ENCODE results near the gene CORO1C. TPM values are rescaled to one million over a fixed set of nuclear protein-coding genes. Genes with fewer than 3 reads are reported as not detected.

CORO1C gene
- total RNA-seq, 4 donors from 2014 or later = 277 to 473 (median 342) TPM

DNA sequence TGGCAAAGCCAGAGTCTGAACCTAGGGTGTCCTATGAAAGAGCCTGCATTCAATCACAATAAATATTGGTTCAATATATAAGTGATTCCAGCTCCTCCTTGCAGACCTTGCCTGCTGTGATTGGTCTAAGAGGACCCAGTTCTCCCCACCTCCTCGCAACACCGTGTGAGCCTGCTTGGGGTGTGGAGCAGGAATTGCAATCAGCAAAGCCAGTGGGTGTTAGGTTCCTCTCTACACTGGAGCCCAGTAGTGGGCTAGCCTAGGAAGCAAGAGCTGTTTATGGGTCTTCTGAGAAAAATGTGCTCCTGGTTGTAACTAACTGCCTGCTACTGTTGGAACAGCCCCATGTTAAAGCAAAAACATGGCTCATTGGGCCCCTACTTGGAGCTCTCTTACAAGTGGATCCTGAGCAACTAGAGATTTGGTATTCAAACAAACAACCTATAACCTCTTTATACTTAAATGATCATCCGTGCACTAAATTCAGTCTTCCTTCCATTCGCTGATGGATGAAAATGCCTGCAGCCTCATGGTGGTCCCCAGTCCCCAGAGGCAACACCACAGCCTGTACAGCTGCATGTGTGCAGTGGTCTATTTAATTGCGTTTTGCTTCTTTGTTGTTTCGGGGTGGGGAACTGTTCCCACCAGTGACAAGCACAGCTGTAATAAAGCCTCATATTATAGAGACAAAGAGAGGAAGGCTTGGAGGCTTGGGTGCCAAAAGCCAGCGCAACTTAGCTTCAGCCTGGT, 93.9 kb downstream of the CORO1C start:
- Histone ChIP-seq H3K36me3 (no peaks in the 10 kb centered on the region), H3K27me3 (peaks cover 21% of the 10 kb centered on the region), H3K4me3 (no peak overlapping the region), H3K9me3 (no peaks in the 10 kb centered on the region), H3K4me1 (peaks cover 0 to 61% (median 15%) of the 10 kb centered on the region in 3 donors), H3K27ac (peak overlapping the region in 3 of 4 donors; percentile 53 to 76 (median 67))
- WGBS, 2 donors (ENCODE audit: low coverage in 1 of 2) = 60 to 65% methylated on average over 2 to 5 of the region's 7 CpGs
- TF ChIP-seq, protein P1, sequence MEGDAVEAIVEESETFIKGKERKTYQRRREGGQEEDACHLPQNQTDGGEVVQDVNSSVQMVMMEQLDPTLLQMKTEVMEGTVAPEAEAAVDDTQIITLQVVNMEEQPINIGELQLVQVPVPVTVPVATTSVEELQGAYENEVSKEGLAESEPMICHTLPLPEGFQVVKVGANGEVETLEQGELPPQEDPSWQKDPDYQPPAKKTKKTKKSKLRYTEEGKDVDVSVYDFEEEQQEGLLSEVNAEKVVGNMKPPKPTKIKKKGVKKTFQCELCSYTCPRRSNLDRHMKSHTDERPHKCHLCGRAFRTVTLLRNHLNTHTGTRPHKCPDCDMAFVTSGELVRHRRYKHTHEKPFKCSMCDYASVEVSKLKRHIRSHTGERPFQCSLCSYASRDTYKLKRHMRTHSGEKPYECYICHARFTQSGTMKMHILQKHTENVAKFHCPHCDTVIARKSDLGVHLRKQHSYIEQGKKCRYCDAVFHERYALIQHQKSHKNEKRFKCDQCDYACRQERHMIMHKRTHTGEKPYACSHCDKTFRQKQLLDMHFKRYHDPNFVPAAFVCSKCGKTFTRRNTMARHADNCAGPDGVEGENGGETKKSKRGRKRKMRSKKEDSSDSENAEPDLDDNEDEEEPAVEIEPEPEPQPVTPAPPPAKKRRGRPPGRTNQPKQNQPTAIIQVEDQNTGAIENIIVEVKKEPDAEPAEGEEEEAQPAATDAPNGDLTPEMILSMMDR (IDR thresholded peaks at IDR 0.05) = no peak
- no peak for TF ChIP-seq EP300 (IDR thresholded peaks at IDR 0.05)
- no peak for TF ChIP-seq POLR2A (IDR thresholded peaks at IDR 0.05)
- no peak for TF ChIP-seq POLR2AphosphoS5 (IDR thresholded peaks at IDR 0.05)
- ATAC-seq = no peak

DNA sequence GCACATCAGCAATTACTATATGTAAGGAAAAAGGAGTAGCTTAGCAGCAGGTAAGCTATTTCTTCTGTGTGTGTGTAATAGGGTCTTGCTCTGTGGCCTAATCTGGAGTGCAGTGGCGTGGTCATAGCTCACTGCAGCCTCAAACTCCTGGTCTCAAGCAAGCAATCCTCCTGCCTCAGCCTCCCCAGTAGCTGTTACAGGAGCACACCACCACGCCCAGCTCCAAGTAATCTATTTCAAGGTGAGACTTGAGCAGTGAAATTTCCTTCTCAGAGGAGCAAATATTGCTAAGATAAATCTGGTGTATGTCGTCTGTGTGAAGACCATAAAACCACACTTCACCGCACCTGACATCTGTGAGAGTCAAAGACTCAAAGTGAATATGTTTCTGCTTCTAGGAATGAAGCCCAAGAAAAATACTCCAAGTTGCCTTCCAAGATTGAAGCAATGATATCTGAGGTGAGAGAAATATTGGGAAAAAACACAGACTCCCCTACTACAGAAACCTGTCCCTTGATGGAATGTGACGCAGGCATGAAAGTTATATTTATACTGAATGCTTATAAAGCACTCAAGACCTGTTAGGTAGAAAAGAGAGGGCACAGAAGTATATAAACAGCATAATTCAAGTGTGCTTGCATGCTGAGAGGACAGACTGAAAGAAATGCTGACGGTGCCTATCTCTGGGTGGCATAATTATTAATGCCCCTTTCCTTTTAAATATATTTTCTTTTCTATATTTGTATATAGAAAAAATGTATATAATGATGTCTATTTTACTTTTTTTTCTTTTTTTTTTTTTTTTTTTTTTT, 95.1 kb downstream of the CORO1C start:
- Histone ChIP-seq H3K9me3 (no peaks in the 10 kb centered on the region), H3K36me3 (no peaks in the 10 kb centered on the region), H3K27me3 (peaks cover 27% of the 10 kb centered on the region), H3K4me1 (peaks cover 0 to 50% (median 15%) of the 10 kb centered on the region in 3 donors), H3K4me3 (no peak overlapping the region), H3K27ac (no peak overlapping the region)
- WGBS, 2 donors (ENCODE audit: low coverage in 1 of 2) = 43 to 66% methylated on average over 5 to 6 of the region's 6 CpGs
- no peak for TF ChIP-seq EP300 (IDR thresholded peaks at IDR 0.05)
- TF ChIP-seq POLR2A (IDR thresholded peaks at IDR 0.05) = no peak
- TF ChIP-seq, protein P1 (IDR thresholded peaks at IDR 0.05) = no peak
- no peak for ATAC-seq

DNA sequence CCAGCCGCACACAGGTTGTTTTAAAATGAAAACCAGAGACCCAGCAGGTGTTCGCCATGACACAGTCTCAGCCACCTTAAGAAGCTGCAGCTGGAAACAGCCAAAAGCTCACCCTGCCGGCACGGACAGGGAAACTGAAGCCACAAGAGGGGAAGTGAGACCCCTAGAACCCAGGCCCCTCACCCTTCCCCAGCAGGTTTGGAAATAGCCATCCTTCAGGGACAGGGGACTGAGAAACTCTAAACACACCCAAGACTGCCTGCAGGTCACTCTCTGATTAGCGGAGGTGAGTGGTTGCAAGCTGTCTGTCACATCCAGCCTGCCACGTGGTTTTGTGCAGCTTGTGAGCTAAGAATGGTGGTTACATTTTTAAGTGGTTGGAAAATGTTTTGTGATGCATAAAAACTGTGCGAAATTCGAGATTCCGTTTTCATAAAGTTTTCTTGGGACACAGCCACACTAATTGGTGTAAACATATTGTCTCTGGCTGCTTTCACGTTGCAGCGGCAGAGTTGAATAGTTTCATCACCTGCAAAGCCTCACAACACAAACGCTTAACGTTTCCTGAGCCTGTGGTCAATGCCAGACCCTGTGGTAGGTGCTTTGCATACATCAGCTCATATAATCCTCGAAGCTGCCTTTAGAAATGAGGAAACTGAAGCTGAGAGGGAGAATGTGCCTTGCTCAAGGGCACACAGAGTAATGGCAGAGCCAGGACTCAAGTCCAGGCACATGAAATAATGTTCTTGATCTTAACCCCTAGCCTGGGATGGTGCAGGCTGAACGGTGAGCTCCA, 95.9 kb downstream of the CORO1C start:
- ATAC-seq = no peak

DNA sequence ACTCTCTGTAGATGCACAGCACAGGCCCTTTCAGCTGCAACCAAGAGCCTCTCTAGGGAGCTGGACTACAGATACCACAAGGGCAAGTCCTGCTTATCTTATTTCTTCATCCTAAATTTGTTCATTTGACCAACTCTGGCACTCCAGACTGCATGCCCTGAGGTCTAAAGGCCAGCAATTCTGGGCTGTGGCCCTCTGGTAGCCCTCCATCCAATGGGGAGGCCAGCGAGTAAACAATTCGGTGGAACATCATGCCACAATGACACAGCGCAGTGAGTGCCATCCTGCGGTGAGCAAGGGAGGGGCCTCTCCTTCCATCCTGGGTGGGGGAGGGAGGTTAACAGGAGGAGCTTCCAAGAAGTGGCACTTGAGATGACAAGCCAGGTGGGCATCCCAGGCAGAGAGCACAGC, 97.0 kb downstream of the CORO1C start:
- TF ChIP-seq EP300 (IDR thresholded peaks at IDR 0.05) = no peak
- no peak for TF ChIP-seq POLR2AphosphoS5 (IDR thresholded peaks at IDR 0.05)
- TF ChIP-seq, protein P1 (IDR thresholded peaks at IDR 0.05) = no peak
- no peak for TF ChIP-seq POLR2A (IDR thresholded peaks at IDR 0.05)

More for the DNA sequence above, 95.9 kb downstream of the CORO1C start:
- TF ChIP-seq POLR2AphosphoS5 (IDR thresholded peaks at IDR 0.05) (no peak), POLR2A (IDR thresholded peaks at IDR 0.05) (no peak), EP300 (IDR thresholded peaks at IDR 0.05) (no peak)
- TF ChIP-seq, protein P1 (IDR thresholded peaks at IDR 0.05) = no peak
- 20 to 28% methylated on average over 9 to 10 of the region's 15 CpGs for WGBS, 2 donors (ENCODE audit: low coverage in 1 of 2)
- Histone ChIP-seq H3K36me3 (no peaks in the 10 kb centered on the region), H3K4me3 (no peak overlapping the region), H3K27ac (no peak overlapping the region), H3K4me1 (peaks cover 0 to 43% (median 15%) of the 10 kb centered on the region in 3 donors), H3K27me3 (peaks cover 27% of the 10 kb centered on the region), H3K9me3 (no peaks in the 10 kb centered on the region)

More for the DNA sequence above, 97.0 kb downstream of the CORO1C start:
- ATAC-seq = no peak
- no peaks in the 10 kb centered on the region for H3K36me3 ChIP-seq
- H3K9me3 ChIP-seq = no peaks in the 10 kb centered on the region
- H3K27me3 ChIP-seq = peaks cover 27% of the 10 kb centered on the region
- H3K4me3 ChIP-seq = no peak overlapping the region
- H3K4me1 ChIP-seq = peaks cover 0 to 52% (median 25%) of the 10 kb centered on the region in 3 donors
- WGBS, 2 donors (ENCODE audit: low coverage in 1 of 2) = 83% methylated on average over 1 of the region's 4 CpGs; no CpG with 5 or more reads in 1 of the 2 donors
- H3K27ac ChIP-seq = peak overlapping the region in 3 of 4 donors; percentile 25 to 48 (median 38)

Measured in gastroesophageal sphincter (tissue), 4 donors.